Activated CD4-positive, alpha-beta T cell treated with anti-CD3 and anti-CD28 coated beads for 36 hours (primary cell): Measurements from ENCODE around the gene CPLX3. TPM values are rescaled to one million over a fixed set of nuclear protein-coding genes. Genes with fewer than 3 reads are reported as not detected.

Source experiments
- ATAC-seq: fragments of 200-7000 bp; cut with Tn5 transposase; one replicate; pipeline ENCODE4 v1.10.0; 2021; ENCODE audit warnings: mild to moderate bottlenecking, moderate library complexity
- CTCF ChIA-PET: fragments of 350-600 bp; sonication (Branson Sonifier 250); formaldehyde crosslinking; loops from one replicate; lab custom pipeline; 2021; ENCODE audit warnings: antibody characterized with exemption; lab: Charles Lee
- POLR2A ChIA-PET: fragments of 350-600 bp; sonication (Branson Sonifier 250); formaldehyde crosslinking; loops from one replicate; lab custom pipeline; 2021; ENCODE audit warnings: antibody characterized with exemption, inconsistent platforms; lab: Charles Lee
- DNase-seq: peaks from one replicate; pipeline ENCODE4 v3.0.0-alpha.2; 2020
- H3K27ac Mint-ChIP-seq: one replicate; pipeline ENCODE4 v1.8.0; 2021; ENCODE audit warnings: mixed read lengths
- H3K27me3 Mint-ChIP-seq: one replicate; pipeline ENCODE4 v1.8.0; 2021; ENCODE audit warnings: mixed read lengths
- H3K36me3 Mint-ChIP-seq: one replicate; pipeline ENCODE4 v1.8.0; 2021; ENCODE audit warnings: low read depth, mixed read lengths
- H3K4me1 Mint-ChIP-seq: one replicate; pipeline ENCODE4 v1.8.0; 2021; ENCODE audit warnings: mixed read lengths
- H3K4me3 Mint-ChIP-seq: one replicate; pipeline ENCODE4 v1.8.0; 2021; ENCODE audit warnings: mild to moderate bottlenecking, moderate library complexity, mixed read lengths
- H3K9me3 Mint-ChIP-seq: one replicate; pipeline ENCODE4 v1.8.0; 2021; ENCODE audit warnings: low read depth, mixed read lengths
- intact Hi-C, 2 experiments: fragments of 100-400 bp; cut with DNase I in 1 of 2; cut with micrococcal nuclease in 1 of 2; formaldehyde crosslinking; loops; one replicate each; pipeline versions ENCODE4 v1.14.2 to v1.15.1; 2022 to 2024; cut with DNase I, micrococcal nuclease
- total RNA-seq, 2 experiments: library from RNA; stranded (reverse); gene quantifications; one replicate each; pipeline ENCODE4 v1.2.3, GENCODE V29; 2021

Gene CPLX3
- total RNA-seq, 2 experiments from 2014 or later, result 0.11 TPM; not detected in 1

- peak within 1 kb of the TSS; percentile 90 for H3K4me3 Mint-ChIP-seq
- DNase-seq (peak; percentile 97), ATAC-seq (peak; percentile 85)
These were observed 16.4 kb downstream of the CPLX3 start, which contains the start of gene ULK3 for GRCh38 chr15:74842581-74843444. Gene ULK3, minus strand, starts transcription at chr15:74843156. Its CDS starts 51 bp downstream, at chr15:74843105.

GRCh38 chr15:74843445-74843828, 17.0 kb downstream of the CPLX3 start:
- Mint-ChIP-seq H3K27me3 (no peaks in the 10 kb centered on the region), H3K27ac (peak overlapping the region; percentile 90), H3K9me3 (no peaks in the 10 kb centered on the region), H3K36me3 (peaks cover 22% of the 10 kb centered on the region), H3K4me1 (peaks cover 45% of the 10 kb centered on the region), H3K4me3 (peak overlapping the region; percentile 90)
- no peak for DNase-seq
- intact Hi-C loops, result loop anchor here (1.0 to 5.0 kb wide), 19 partner anchors 27 to 607 kb away; partner anchors contain the start of genes COX5A (in 2 of the 2), CLK3 (in 1 of the 2), EDC3 (in 1 of the 2) and FAM219B (in 1 of the 2)
- no peak for ATAC-seq
- ChIA-PET CTCF (interaction anchor here (0.6 to 2.3 kb wide), 9 partner anchors 27 to 152 kb away, joined by 3 to 15 read pairs (median 5); partner anchors contain the start of gene SCAMP5), POLR2A (no interaction called here)

More at GRCh38 chr15:74842581-74843444, 16.4 kb downstream of the CPLX3 start, which contains the start of gene ULK3:
- peaks cover 22% of the 10 kb centered on the region for H3K36me3 Mint-ChIP-seq
- peaks cover 45% of the 10 kb centered on the region for H3K4me1 Mint-ChIP-seq
- intact Hi-C loops, result loop anchor here (1.0 to 5.0 kb wide), 20 partner anchors 27 to 608 kb away; partner anchors contain the start of genes COX5A (in 2 of the 2), CLK3 (in 1 of the 2), EDC3 (in 1 of the 2) and FAM219B (in 1 of the 2)
- peak within 1 kb of the TSS; percentile 90 for H3K27ac Mint-ChIP-seq
- POLR2A ChIA-PET, result no interaction called here
- H3K27me3 Mint-ChIP-seq, result no peaks in the 10 kb centered on the region
- CTCF ChIA-PET, result interaction anchor here (0.7 to 2.3 kb wide), 9 partner anchors 27 to 152 kb away, joined by 3 to 15 read pairs (median 5); partner anchors contain the start of gene SCAMP5
- no peaks in the 10 kb centered on the region for H3K9me3 Mint-ChIP-seq

DNA sequence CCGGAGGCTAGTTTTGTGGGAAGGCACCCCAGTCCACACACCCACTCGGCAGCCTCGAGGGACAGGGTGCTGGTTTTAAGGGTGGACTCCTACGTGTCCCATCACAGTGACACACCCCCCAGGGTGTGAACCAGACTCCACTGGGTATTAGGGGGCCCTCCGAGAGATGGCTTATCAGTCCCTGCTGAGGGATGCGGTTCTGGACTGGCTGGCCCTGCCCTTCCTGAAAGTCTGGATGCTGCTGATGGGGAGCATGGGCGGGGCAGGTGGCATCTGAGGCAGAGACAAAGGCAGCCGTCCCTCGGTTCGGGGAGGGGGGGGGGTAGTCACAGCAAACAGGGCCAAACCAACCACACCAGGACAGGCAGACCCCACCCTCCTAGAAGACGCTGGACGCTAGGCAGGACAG, 17.5 kb downstream of the CPLX3 start:
- H3K27ac Mint-ChIP-seq, result peak overlapping the region; percentile 90
- peaks cover 45% of the 10 kb centered on the region for H3K4me1 Mint-ChIP-seq
- H3K27me3 Mint-ChIP-seq, result no peaks in the 10 kb centered on the region
- H3K36me3 Mint-ChIP-seq, result peaks cover 20% of the 10 kb centered on the region
- ChIA-PET CTCF (interaction anchor here (0.6 to 1.5 kb wide), 6 partner anchors 26 to 209 kb away, joined by 3 to 6 read pairs (median 4); partner anchors contain the start of gene SCAMP5), POLR2A (no interaction called here)
- peak overlapping the region; percentile 90 for H3K4me3 Mint-ChIP-seq
- no peaks in the 10 kb centered on the region for H3K9me3 Mint-ChIP-seq
- intact Hi-C loops, result loop anchor here (1.0 to 5.0 kb wide), 19 partner anchors 26 to 607 kb away; partner anchors contain the start of genes COX5A (in 2 of the 2), CLK3 (in 1 of the 2), EDC3 (in 1 of the 2) and FAM219B (in 1 of the 2)
- DNase-seq (no peak), ATAC-seq (no peak)

DNA sequence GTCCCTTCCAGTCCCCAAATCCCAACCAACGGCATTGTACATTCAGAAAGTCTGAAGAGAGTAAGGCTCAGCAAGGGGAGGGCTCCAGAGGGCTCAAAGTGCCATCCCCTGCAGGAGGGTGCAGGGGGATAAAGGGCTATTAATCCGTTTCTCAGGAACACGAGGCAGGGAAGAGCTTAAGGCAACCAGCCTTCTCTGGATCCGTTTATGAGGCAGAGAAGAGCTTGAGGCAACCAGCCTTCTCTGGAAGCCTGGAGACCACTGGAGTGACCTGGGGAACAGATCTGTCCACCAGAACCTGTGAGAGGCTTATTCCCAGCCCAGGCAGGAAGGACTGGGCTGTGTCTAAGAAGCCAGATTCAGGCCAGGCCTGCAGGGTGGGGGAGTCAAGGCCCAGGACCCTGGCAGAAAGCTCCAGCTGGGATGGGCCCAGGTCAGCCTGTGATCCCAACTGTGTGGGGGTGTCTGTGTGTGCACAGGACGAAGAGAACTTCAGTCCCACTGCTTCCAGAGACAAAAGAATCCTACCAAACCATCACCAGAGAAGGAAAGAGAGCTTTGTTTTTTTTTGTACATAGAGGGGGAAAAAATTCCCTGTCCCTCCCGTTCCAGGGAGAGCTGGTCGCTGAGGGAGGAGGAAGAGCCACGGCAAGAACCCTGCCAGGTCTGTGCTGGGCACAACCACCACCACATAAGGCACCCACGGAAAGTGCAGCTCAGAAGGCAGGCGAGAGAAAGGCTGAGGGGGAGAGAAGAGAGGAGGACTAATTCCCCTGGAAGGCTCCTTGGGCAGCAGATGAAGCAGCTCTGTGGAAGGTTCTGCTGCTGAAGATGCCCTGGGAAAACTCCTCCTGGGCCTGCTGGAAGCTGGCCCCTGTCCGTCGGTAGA, 18.1 kb downstream of the CPLX3 start:
- H3K4me3 Mint-ChIP-seq, result peak overlapping the region; percentile 90
- H3K4me1 Mint-ChIP-seq, result peaks cover 45% of the 10 kb centered on the region
- intact Hi-C loops, result loop anchor here (2.0 to 5.0 kb wide), 4 partner anchors 42 to 472 kb away; no protein-coding TSS in a partner anchor
- DNase-seq (no peak), ATAC-seq (peak; percentile 4)
- peak overlapping the region; percentile 96 for H3K27ac Mint-ChIP-seq
- no peaks in the 10 kb centered on the region for H3K27me3 Mint-ChIP-seq
- no peaks in the 10 kb centered on the region for H3K9me3 Mint-ChIP-seq
- H3K36me3 Mint-ChIP-seq, result peaks cover 20% of the 10 kb centered on the region
- POLR2A ChIA-PET, result interaction anchor here (0.7 kb wide), 1 partner anchor 304 kb away, joined by 3 read pairs; no protein-coding TSS in a partner anchor
- CTCF ChIA-PET, result interaction anchor here (0.6 to 1.4 kb wide), 13 partner anchors 8 to 357 kb away, joined by 3 to 5 read pairs (median 3); partner anchors contain the start of gene C15orf39

DNA sequence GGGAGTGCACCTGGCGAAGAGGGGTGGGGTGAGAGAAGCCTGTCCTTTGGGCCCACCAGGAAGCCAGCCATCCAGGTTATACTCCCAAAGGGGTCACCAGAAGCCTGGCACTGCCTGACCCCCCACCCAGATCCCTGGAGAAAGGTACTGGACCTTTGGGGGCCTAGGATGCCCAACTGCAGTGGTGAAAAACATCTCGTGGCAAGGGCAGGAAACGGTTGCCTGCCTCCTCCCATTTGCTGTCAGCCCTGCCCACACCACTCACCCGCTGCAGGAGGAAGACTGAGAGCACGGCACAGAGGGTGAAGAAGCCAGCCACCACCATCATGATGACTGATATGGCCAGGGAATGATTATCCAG, 18.8 kb downstream of the CPLX3 start:
- Mint-ChIP-seq H3K27ac (peak overlapping the region; percentile 96), H3K9me3 (no peaks in the 10 kb centered on the region), H3K27me3 (no peaks in the 10 kb centered on the region), H3K36me3 (peaks cover 21% of the 10 kb centered on the region), H3K4me1 (peaks cover 45% of the 10 kb centered on the region), H3K4me3 (peak overlapping the region; percentile 90)
- ChIA-PET CTCF (interaction anchor here (0.7 to 1.4 kb wide), 11 partner anchors 13 to 356 kb away, joined by 3 to 5 read pairs (median 3); partner anchors contain the start of gene C15orf39), POLR2A (interaction anchor here (0.7 kb wide), 1 partner anchor 305 kb away, joined by 3 read pairs; no protein-coding TSS in a partner anchor)
- intact Hi-C loops, result loop anchor here in 1 of 2 experiments (2.0 kb wide), 1 partner anchor 64 kb away; no protein-coding TSS in a partner anchor
- peak; percentile 80 for DNase-seq
- ATAC-seq, result peak; percentile 69

- Mint-ChIP-seq H3K4me3 (peak overlapping the region; percentile 90), H3K36me3 (peaks cover 21% of the 10 kb centered on the region), H3K27me3 (no peaks in the 10 kb centered on the region), H3K4me1 (peaks cover 45% of the 10 kb centered on the region), H3K9me3 (no peaks in the 10 kb centered on the region), H3K27ac (peak overlapping the region; percentile 96)
- DNase-seq (peak; percentile 41), ATAC-seq (peak; percentile 9)
- intact Hi-C loops, result loop anchor here in 1 of 2 experiments (2.0 kb wide), 1 partner anchor 65 kb away; no protein-coding TSS in a partner anchor
- ChIA-PET CTCF (interaction anchor here (0.7 to 2.0 kb wide), 4 partner anchors 13 to 213 kb away, joined by 3 to 7 read pairs (median 3); no protein-coding TSS in a partner anchor), POLR2A (no interaction called here)
These were observed 19.2 kb downstream of the CPLX3 start for GRCh38 chr15:74845581-74845980.

GRCh38 chr15:74847432-74847831, 21.0 kb downstream of the CPLX3 start:
- peaks cover 29% of the 10 kb centered on the region for H3K4me1 Mint-ChIP-seq
- ChIA-PET POLR2A (interaction anchor here (0.6 kb wide), 1 partner anchor 225 kb away, joined by 4 read pairs; no protein-coding TSS in a partner anchor), CTCF (interaction anchor here (0.6 to 2.0 kb wide), 7 partner anchors 22 to 226 kb away, joined by 3 to 7 read pairs (median 3); no protein-coding TSS in a partner anchor)
- no peaks in the 10 kb centered on the region for H3K27me3 Mint-ChIP-seq
- intact Hi-C loops, result no loop called here
- peaks cover 22% of the 10 kb centered on the region for H3K36me3 Mint-ChIP-seq
- peak overlapping the region; percentile 26 for H3K27ac Mint-ChIP-seq
- DNase-seq (no peak), ATAC-seq (no peak)
- no peaks in the 10 kb centered on the region for H3K9me3 Mint-ChIP-seq
- H3K4me3 Mint-ChIP-seq, result no peak overlapping the region

GRCh38 chr15:74850393-74850792, 24.0 kb downstream of the CPLX3 start:
- POLR2A ChIA-PET, result no interaction called here
- no peak for DNase-seq
- intact Hi-C loops, result no loop called here
- Mint-ChIP-seq H3K27me3 (no peaks in the 10 kb centered on the region), H3K4me3 (no peak overlapping the region), H3K9me3 (no peaks in the 10 kb centered on the region), H3K27ac (no peak overlapping the region), H3K36me3 (peaks cover 22% of the 10 kb centered on the region), H3K4me1 (peaks cover 8% of the 10 kb centered on the region)
- CTCF ChIA-PET, result interaction anchor here (1.0 kb wide), 1 partner anchor 9 kb away, joined by 4 read pairs; no protein-coding TSS in a partner anchor
- no peak for ATAC-seq

DNA sequence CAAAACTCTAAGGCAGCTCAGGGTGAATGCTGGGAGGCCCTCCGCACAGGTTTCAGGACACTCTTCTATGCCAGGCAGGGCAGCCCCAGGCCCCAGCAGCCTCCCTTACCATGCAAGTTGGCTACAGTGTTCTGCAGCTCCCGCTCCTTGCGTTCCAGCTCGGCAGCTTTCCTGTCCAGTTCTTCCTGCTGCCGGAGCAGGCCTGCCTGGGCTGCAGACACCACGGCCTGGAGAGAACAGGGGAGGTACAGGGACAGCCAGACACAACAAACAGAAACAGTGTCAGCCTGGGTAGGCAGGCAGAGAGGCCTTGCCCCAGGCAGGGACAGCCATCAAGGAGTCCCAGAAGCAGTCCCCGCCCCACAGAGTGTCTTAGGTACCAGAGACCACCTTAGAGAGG, 25.5 kb downstream of the CPLX3 start:
- ChIA-PET CTCF (interaction anchor here (0.7 to 1.1 kb wide), 2 partner anchors 50 to 595 kb away, joined by 3 read pairs; no protein-coding TSS in a partner anchor), POLR2A (no interaction called here)
- H3K27me3 Mint-ChIP-seq, result no peaks in the 10 kb centered on the region
- intact Hi-C loops, result no loop called here
- H3K27ac Mint-ChIP-seq, result no peak overlapping the region
- H3K9me3 Mint-ChIP-seq, result no peaks in the 10 kb centered on the region
- H3K4me1 Mint-ChIP-seq, result peaks cover 4% of the 10 kb centered on the region
- DNase-seq (no peak), ATAC-seq (no peak)
- peaks cover 21% of the 10 kb centered on the region for H3K36me3 Mint-ChIP-seq
- no peak overlapping the region for H3K4me3 Mint-ChIP-seq

- POLR2A ChIA-PET, result no interaction called here
- Mint-ChIP-seq H3K36me3 (peaks cover 17% of the 10 kb centered on the region), H3K27me3 (no peaks in the 10 kb centered on the region), H3K9me3 (no peaks in the 10 kb centered on the region), H3K4me3 (no peak overlapping the region), H3K27ac (no peak overlapping the region), H3K4me1 (peaks cover 27% of the 10 kb centered on the region)
- DNase-seq (no peak), ATAC-seq (no peak)
- intact Hi-C loops, result no loop called here
- CTCF ChIA-PET, result no interaction called here
These were observed 28.1 kb downstream of the CPLX3 start for GRCh38 chr15:74854453-74855022.
